ENCODE results near the gene CNDP2.
A peak's percentile ranks its signal among the peaks of the same experiment; 100 is the strongest.

CNDP2 gene

GRCh38 chr18:74495581-74496507, at the start of gene CNDP2:
CNDP2 (plus strand) TSS chr18:74496363; CDS start chr18:74499974, 3,611 bp downstream.
- DNase-seq (ENCODE audit: low read depth): peak; percentile 95

DNA sequence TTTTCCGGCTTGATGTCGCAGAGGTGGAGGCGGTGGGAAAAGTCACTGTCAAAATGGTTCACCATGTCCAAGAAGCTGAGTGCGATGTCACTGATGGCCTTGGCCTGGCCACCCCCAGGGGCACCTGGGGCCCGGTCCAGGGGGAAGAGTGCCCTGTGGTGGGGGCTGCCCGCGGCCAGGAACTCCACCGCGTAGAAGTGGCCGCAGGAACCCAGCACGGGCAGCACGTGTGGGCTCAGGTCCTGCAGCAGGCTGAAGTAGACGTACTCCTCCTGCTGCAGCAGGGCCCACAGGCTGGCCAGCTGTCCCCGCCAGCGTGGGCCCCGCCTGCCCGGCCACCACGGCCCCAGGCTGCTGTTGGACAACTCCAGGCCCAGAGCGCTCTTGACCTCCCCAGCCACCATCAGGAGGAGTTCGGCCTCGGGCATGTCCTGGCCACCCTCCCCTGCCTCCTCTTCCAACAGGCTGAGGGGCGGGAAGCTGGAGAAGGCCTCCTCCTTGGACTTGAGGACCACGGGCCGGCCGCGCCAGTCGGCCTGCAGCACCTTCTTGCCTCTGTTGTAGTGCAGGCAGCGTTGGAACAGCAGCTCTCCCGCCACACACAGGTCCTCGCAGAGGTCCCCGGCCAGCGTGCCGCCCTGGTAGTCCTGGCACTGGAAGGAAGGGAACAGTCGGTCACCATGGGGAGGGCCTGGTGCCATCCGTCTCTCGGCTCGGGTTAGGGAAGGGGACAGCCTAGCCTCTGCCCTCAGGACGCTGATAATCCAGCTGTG, 49.3 kb upstream of the CNDP2 start:
- no peak for DNase-seq (ENCODE audit: low read depth)

DNA sequence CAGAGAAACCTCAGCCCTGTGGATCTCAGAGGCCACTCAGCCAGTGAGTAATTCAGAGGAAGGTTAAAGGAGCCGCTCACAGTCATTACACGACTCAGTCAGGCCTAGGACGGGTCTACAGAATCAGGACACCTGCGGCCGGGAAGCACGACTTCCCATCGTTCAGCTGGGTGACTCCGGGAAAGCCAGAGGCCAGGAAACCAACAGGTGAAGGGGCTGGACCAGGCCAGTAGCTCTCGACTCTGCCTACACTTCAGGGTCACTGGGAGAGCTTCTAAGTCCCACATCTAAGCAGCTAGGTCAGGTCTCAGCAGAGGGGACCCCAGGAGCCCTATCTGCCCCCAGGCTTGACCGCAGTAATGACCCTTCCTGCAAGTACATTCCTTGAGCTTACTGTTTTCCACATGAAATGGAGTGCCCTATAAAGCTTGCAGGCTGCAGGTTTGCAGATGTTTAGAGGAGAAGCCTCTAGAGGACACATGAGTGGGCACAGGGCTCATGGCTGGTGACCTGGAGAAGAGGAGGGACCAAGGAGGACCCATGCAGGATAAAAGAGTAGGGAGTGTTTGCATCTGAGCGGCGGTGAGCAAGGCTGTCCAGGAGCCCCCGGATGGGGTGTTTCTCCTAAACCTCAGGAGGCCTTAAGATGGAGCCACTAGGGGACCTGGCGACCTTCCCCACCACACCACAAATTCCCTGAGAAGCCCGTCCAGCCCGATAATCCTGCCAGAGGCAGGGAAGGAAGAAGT, 48.6 kb upstream of the CNDP2 start:
- no peak for DNase-seq (ENCODE audit: low read depth)

DNA sequence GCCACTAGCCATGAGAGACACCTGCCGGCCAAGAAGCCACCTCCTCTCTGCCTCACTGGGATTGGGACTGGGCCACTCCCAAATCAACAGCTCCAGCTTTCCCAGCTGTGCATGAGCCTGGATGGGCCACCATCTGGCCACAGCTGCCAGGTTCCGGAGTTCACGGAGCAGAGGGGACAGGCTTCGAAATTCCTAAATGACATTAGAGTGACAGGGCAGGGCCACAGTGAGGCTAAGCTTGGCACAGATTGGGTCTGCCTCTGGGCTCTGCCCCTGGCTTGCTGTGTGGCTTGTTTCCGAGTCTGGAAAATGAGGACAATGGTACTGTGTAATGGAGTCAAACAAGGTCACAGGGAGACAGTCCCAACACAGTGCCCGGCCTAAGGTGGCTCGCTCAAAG, 45.5 kb upstream of the CNDP2 start:
- no peak for DNase-seq (ENCODE audit: low read depth)

DNA sequence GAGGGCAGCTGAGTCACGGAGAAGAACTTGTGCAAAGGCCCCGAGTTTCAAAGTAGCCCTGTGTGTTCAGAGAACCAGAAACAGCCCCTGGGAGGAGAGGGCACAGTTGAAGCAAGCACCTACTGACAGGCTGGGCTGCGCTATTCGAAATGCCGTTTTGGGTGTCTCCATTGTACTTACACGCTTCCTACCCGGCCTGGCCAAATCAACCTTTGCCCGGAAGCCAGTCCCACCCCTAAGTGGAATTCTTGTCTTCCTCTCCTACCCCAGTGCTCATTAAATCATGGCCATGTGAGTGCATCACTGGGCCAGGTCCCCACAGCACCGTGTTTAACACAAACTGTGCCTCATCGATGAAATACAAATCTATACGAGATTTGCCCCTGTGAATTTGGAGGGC, 45.0 kb upstream of the CNDP2 start:
- no peak for DNase-seq (ENCODE audit: low read depth)

DNA sequence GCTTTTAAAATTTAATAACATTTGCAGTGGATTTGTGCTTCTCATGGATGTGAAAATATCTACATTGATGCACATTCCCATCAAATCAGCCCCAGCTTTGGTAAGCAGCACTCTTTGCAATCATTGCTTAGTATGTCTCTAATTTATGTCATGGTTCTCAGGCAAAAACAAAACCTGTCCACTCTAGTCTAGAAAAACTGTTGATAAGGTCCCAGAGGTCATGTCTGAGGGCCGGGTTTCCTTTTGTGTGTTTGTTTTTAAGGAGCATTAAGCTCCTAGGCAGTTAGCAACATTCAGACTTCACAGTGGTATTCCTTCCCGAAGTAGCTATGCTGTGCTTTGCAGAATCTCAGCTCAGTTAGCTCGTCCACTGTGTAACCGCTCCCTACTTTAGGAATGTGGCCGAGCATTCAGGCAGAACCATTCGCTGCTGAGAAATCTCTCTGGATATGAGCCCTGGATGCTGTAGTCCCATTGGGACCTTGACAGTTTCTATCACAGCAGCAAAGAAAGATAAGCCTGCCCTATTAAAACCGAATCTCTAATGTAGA, 43.1 kb upstream of the CNDP2 start:
- DNase-seq (ENCODE audit: low read depth): no peak

GRCh38 chr18:74453642-74454198, 42.4 kb upstream of the CNDP2 start:
- no peak for DNase-seq (ENCODE audit: low read depth)

- no peak for DNase-seq (ENCODE audit: low read depth)
Measured at GRCh38 chr18:74454279-74454751, 41.8 kb upstream of the CNDP2 start.

GRCh38 chr18:74455386-74455785, 40.8 kb upstream of the CNDP2 start:
- DNase-seq (ENCODE audit: low read depth): no peak

GRCh38 chr18:74456017-74456348, 40.2 kb upstream of the CNDP2 start:
- no peak for DNase-seq (ENCODE audit: low read depth)

- no peak for DNase-seq (ENCODE audit: low read depth)
Measured at GRCh38 chr18:74456349-74457042, 39.7 kb upstream of the CNDP2 start.

GRCh38 chr18:74457043-74457724, 39.0 kb upstream of the CNDP2 start, which contains the start of gene DIPK1C:
DIPK1C (minus strand) TSS chr18:74457308; CDS start chr18:74457259, 49 bp downstream.
- no peak for DNase-seq (ENCODE audit: low read depth)

DNA sequence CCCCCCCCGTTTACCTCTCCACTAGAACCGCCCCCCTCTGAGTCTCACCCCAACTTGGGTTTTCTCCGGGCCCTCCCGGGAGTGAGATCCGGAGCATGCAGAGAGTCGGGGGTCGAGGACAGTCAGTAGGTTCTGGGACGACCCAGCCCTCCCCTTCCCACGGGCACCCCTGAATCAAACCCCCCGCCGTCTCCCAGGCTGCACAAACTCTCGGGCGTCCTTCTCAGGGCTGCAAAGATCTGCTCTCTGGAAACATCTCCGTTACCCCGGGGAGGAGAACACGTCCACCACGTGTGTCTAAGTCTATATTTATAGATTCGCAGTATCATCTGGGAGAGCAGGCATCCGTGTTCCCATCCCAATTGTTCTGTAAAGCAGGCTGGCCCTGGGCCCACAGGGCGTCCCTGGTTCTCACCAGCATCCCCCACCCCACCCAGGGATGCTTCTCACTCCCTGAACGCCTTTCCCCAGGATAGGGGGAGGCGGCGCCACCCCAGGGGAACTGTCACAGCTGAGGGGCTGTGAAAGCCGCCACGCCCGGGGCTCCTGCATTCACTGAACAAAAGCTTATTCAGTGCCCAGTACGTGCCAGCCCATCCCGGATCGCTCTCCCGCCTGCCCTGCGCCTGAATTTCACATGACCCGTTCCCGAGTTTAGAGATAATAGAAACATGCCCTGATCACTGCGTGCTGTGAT, 38.3 kb upstream of the CNDP2 start:
- DNase-seq (ENCODE audit: low read depth): no peak

DNA sequence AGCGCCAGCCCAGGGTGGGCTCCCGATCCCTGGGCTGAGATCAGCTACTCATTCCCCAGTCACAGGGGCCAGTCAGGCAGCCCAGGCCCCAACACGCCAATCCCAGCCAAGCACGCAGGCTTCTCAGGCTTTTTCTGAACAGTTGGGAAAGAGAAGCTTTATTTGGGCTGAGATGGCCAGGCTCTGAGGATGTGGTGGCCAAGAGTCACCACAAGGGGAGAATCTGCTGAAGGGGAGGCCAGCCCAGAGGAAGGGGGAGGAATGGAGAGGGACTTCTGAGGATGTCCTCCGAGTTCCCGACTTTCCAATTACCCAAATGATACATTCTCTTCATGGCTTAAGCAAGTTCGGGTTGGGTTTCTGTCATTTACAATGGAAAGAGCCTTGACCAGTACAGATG, 36.3 kb upstream of the CNDP2 start:
- DNase-seq (ENCODE audit: low read depth): no peak

DNA sequence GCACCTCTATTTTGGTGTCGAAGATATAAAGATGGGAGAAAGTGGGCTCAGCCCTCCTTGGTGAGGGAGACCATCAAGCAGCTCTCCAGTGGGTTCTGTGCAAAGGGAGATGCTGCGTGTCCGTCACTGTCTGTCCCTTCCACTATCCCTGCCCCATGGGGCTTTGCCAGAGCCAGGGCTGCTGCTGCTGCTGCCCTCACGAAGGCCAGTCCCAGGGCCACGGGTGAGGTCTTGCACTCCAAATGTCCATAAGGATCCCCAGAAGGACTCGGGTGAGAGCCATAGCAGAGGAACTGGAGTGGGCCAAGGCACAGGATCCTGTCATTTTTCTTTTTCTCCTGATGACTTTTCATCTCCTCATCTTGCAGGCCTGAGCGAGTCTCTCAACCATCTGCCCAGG, 35.3 kb upstream of the CNDP2 start:
- DNase-seq (ENCODE audit: low read depth): no peak

DNA sequence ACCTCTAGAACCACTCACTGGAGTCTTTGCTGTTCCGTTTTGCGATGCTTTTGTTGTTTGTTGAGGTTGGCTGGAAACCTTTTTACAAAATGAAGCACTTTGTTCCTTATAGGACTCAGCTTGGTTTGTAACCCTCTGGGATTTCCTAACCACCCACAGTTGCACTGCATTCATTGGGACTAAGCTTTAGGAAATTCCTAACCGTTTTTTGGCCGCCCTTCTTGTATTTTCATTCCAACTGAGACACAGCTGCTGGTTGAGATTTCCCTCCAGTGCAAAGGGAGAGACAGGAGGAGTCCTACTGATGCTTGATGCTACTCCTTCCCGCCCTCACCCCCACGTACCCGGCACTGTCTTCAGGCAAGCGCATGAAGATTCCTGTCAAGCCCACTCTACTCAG, 32.9 kb upstream of the CNDP2 start:
- DNase-seq (ENCODE audit: low read depth): no peak

DNA sequence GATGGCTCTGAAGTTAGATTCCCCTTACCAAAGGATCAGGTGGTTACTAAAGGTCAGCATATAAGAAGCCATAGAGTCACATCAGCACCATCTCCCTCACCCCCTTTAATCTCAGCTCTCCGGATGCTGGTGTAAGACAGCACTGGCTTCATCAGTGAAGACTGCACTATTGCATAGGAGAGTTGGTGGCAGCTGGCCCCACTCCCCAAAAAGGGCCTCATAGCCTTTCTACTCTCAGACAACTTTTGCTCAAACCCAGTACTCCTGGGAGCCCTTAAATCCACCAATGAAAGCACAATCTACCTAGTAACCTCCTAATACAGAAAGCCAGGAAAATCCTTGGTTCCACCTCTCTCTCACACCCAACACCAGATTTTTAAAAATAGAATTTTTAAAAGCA, 32.2 kb upstream of the CNDP2 start:
- DNase-seq (ENCODE audit: low read depth): no peak

GRCh38 chr18:74465775-74466174, 30.4 kb upstream of the CNDP2 start:
- DNase-seq (ENCODE audit: low read depth): no peak

DNA sequence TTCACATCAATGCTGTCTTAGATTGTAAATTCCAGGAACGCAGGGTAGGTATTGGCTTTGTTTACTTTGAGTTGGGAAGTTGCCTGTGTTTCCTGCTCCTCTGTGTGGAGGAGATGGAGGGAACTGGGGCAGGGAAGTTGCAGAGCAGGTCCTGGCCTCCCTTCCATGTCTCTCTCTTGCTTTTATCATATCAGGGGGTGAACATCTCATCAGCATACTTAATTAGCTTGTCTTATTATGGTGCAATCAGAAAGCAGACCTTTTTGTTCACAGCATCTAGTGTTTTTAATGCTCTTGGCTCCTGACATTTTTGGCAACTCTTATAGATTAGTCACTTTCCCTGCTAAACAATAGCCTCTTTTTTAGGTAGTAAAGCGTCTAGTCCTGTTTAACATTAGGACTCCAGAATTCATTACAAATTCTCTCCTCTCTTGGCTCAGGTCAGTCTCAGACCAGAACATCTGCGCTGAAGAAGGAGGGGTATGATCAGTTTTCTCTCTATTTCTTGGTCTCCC, 27.6 kb upstream of the CNDP2 start:
- no peak for DNase-seq (ENCODE audit: low read depth)

DNA sequence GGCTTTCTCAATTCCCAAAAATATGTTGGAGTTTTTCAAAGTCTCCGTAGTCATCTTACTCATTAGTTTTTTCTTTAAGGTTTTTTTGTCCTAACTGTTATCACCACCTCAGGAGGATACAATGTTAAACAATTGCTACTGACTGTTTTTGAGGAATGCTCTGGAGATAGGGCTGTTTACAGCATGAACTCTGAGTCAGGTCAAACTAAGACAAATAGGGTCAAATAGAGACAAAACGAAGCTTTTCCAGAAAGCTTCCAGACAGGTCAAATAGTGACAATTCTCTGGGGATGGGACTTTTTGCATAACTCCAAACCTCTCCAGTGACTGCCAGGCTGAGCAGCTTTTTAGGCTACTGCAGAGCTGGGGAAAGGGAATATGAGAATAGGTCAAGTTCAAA, 23.9 kb upstream of the CNDP2 start:
- DNase-seq (ENCODE audit: low read depth): no peak
